Kidney (tissue), 22 donors: ENCODE measurements around the gene TBC1D5. TPM values are rescaled to one million over a fixed set of nuclear protein-coding genes. Genes with fewer than 3 reads are reported as not detected.
A peak's percentile ranks its signal among the peaks of the same experiment; 100 is the strongest.
"Not testable (repeated sequence)": the region's sequence is repeated elsewhere in the genome, so short reads cannot be mapped to it uniquely, and the experiment has no call there.

Experiments
- DNase-seq, 5 donors: peaks; one replicate each; pipeline ENCODE4 v3.0.0-alpha.2; 2013 to 2020
- FAIRE-seq: peaks from 2 replicates; lab custom pipeline; 2012; peaks lifted over from hg19 to GRCh38; lab: Jason Lieb, UNC
- H3K27ac ChIP-seq, 2 donors: one replicate each; pipeline ENCODE4 v1.7.0; 2013; ENCODE audit warnings: low read depth in 2 of 2, low read length in 2 of 2, inconsistent platforms in 1 of 2
- H3K27me3 ChIP-seq: one replicate; pipeline ENCODE4 v1.7.1; 2013; ENCODE audit warnings: low read length, inconsistent platforms; ENCODE audit not compliant: control insufficient read depth, insufficient read depth
- H3K36me3 ChIP-seq, 3 donors: one replicate each; pipeline versions ENCODE4 v1.7.0 to v1.7.1; 2013; ENCODE audit warnings: low read length in 3 of 3, control low read depth in 1 of 3, inconsistent platforms in 1 of 3; ENCODE audit not compliant: insufficient read depth in 3 of 3, control insufficient read depth in 2 of 3
- H3K4me1 ChIP-seq, 3 donors: one replicate each; pipeline versions ENCODE4 v1.7.0 to v1.7.1; 2013; ENCODE audit warnings: low read length in 3 of 3, inconsistent platforms in 1 of 3, low read depth in 1 of 3; ENCODE audit not compliant: control insufficient read depth in 2 of 3, insufficient read depth in 2 of 3
- H3K4me3 ChIP-seq, 3 donors: one replicate each; pipeline versions ENCODE4 v1.7.0 to v1.8.1; 2013; ENCODE audit warnings: low read length in 3 of 3, control low read depth in 1 of 3, inconsistent platforms in 1 of 3
- H3K9ac ChIP-seq, 3 donors: one replicate each; pipeline versions ENCODE4 v1.7.0 to v1.7.1; 2013; ENCODE audit warnings: low read length in 3 of 3, control low read depth in 1 of 3, inconsistent platforms in 1 of 3
- H3K9me3 ChIP-seq, 3 donors: one replicate each; pipeline versions ENCODE4 v1.7.0 to v1.7.1; 2013; ENCODE audit warnings: low read length in 3 of 3, control low read depth in 1 of 3, inconsistent platforms in 1 of 3; ENCODE audit not compliant: control insufficient read depth in 2 of 3, insufficient read depth in 1 of 3
- CTCF ChIP-seq: IDR thresholded peaks from 3 replicates; pipeline ENCODE4 v1.5.1; 2012; ENCODE audit warnings: mild to moderate bottlenecking, moderate library complexity, borderline replicate concordance; ENCODE audit not compliant: insufficient read depth; ENCODE audit errors: extremely low read depth
- intact Hi-C: fragments of 100-400 bp; cut with DNase I; formaldehyde crosslinking; loops from one replicate; pipeline ENCODE4 v1.11.1; 2022
- long read RNA-seq, 10 donors: library from polyadenylated mRNA in 1 of 10; unstranded in 1 of 10; transcript quantifications; one replicate each; pipeline ENCODE4 v2.0.0 and lab custom pipeline, GENCODE V29; 2021 to 2026
- polyA plus RNA-seq: library from polyadenylated mRNA; stranded (reverse); fragments of 350-450 nt; fragmentation: Illumina TruSeq; extraction: RNeasy Lipid Tissue Mini Kit (QIAGEN cat#74804); gene quantifications from one replicate; pipeline ENCODE4 v1.2.3, GENCODE V29; 2014; ENCODE audit warnings: low read depth, low replicate concordance; ENCODE audit not compliant: insufficient read depth
- total RNA-seq: library from RNA; stranded (reverse); fragmentation: NEBNext Ultra II Directional; extraction: Animal tissue kit (Norgen Biotek cat#: 25700); gene quantifications from one replicate; pipeline ENCODE4 v1.2.1, GENCODE V29; 2021
- donor health status: control.
- donor health status: control.
- donor health status: control.
- donor health status: control.
- donor health status: control.
- donor health status: DM: yes; HTN: yes; CAD: no.
- donor health status: Normal renal cell carcinoma (clear cell type).

The TBC1D5 gene
- 77.7 TPM for total RNA-seq
- polyA plus RNA-seq, result 9.7 TPM
- long read RNA-seq, donor 1, result 0 reads
- long read RNA-seq, donor 2, result 0 reads
- long read RNA-seq, donor 3, result 0 reads
- long read RNA-seq, donor 4, result 0 reads
- long read RNA-seq, donor 5, result 0 reads
- long read RNA-seq, donor 6, result 0 reads
- long read RNA-seq, donor 7, partial matches to known transcripts, result 4 of 42 reads
- long read RNA-seq, donor 7, other reads (novel, unspliced or antisense), result 38 of 42 reads
- long read RNA-seq, donor 8, result 0 reads
- long read RNA-seq, donor 9, result 0 reads
- long read RNA-seq, donor 10, result 0 reads

- FAIRE-seq (no peak), DNase-seq (peak; percentile 97 to 99 (median 99))
- peak within 1 kb of the TSS; percentile 84 to 90 (median 89) for H3K4me3 ChIP-seq
- TF ChIP-seq CTCF, result no peak
- intact Hi-C loops, result no loop called here
- no peaks in the 10 kb centered on the region for H3K27me3 ChIP-seq
- no peaks in the 10 kb centered on the region for H3K9me3 ChIP-seq
- H3K9ac ChIP-seq, result peak within 1 kb of the TSS; percentile 70 to 86 (median 75)
- H3K4me1 ChIP-seq, result peaks cover 3 to 11% (median 8%) of the 10 kb centered on the region in 3 donors
- H3K36me3 ChIP-seq, result no peaks in the 10 kb centered on the region
- peak within 1 kb of the TSS; percentile 98 to 99 for H3K27ac ChIP-seq
Measured at GRCh38 chr3:17742102-17742879, at the start of gene TBC1D5. Gene TBC1D5, minus strand, starts transcription at chr3:17742631. Its CDS starts 234,061 bp downstream, at chr3:17508570.

- H3K9ac ChIP-seq, result no peak overlapping the region
- no peaks in the 10 kb centered on the region for H3K27me3 ChIP-seq
- H3K4me3 ChIP-seq, result no peak overlapping the region
- FAIRE-seq, result no peak
- H3K4me1 ChIP-seq, result no peaks in the 10 kb centered on the region
- H3K27ac ChIP-seq, result no peak overlapping the region
- DNase-seq, result no peak
- H3K9me3 ChIP-seq, result no peaks in the 10 kb centered on the region
- intact Hi-C loops, result no loop called here
- TF ChIP-seq CTCF, result no peak
- no peaks in the 10 kb centered on the region for H3K36me3 ChIP-seq
Measured at GRCh38 chr3:17783426-17783825, 41.0 kb upstream of the TBC1D5 start.

GRCh38 chr3:17782751-17783150 lies 40.3 kb upstream of the TBC1D5 start:
- H3K27ac ChIP-seq, result no peak overlapping the region
- no peaks in the 10 kb centered on the region for H3K4me1 ChIP-seq
- no peaks in the 10 kb centered on the region for H3K27me3 ChIP-seq
- no peak for FAIRE-seq
- H3K9me3 ChIP-seq, result no peaks in the 10 kb centered on the region
- H3K4me3 ChIP-seq, result no peak overlapping the region
- H3K36me3 ChIP-seq, result no peaks in the 10 kb centered on the region
- no peak for TF ChIP-seq CTCF
- DNase-seq, result no peak
- intact Hi-C loops, result no loop called here
- H3K9ac ChIP-seq, result no peak overlapping the region

- H3K27me3 ChIP-seq, FAIRE-seq, intact Hi-C loops: not testable (repeated sequence)
Measured at GRCh38 chr3:17780369-17780768, 37.9 kb upstream of the TBC1D5 start.

GRCh38 chr3:17779304-17780250 lies 37.1 kb upstream of the TBC1D5 start:
- intact Hi-C loops, H3K4me1 ChIP-seq, H3K36me3 ChIP-seq, H3K9me3 ChIP-seq, H3K27ac ChIP-seq, H3K27me3 ChIP-seq, H3K9ac ChIP-seq, H3K4me3 ChIP-seq, DNase-seq, FAIRE-seq: not testable (repeated sequence)

More at GRCh38 chr3:17780369-17780768, 37.9 kb upstream of the TBC1D5 start:
- H3K27ac ChIP-seq, H3K9ac ChIP-seq, H3K4me3 ChIP-seq, H3K9me3 ChIP-seq, H3K36me3 ChIP-seq, H3K4me1 ChIP-seq, DNase-seq: not testable (repeated sequence)
